ENCODE results near the gene SLC25A23.
A peak's percentile ranks its signal among the peaks of the same experiment; 100 is the strongest.

SLC25A23 gene

GRCh38 chr19:6481541-6482342 is 22.1 kb upstream of the SLC25A23 start, which contains the start of gene DENND1C:
Gene DENND1C (minus strand): TSS chr19:6481787. CDS start chr19:6481695, 92 bp downstream.
- no peak for DNase-seq (ENCODE audit: low read depth)

- no peak for DNase-seq (ENCODE audit: low read depth)
Observed at GRCh38 chr19:6480848-6481415, 21.3 kb upstream of the SLC25A23 start.

- no peak for DNase-seq (ENCODE audit: low read depth)
Observed at GRCh38 chr19:6479836-6480398, 20.3 kb upstream of the SLC25A23 start.

GRCh38 chr19:6478815-6479214 is 19.2 kb upstream of the SLC25A23 start:
- DNase-seq (ENCODE audit: low read depth) = no peak

- no peak for DNase-seq (ENCODE audit: low read depth)
Observed at GRCh38 chr19:6476896-6477431, 17.4 kb upstream of the SLC25A23 start.

- no peak for DNase-seq (ENCODE audit: low read depth)
Observed at GRCh38 chr19:6476155-6476895, 16.7 kb upstream of the SLC25A23 start.

- DNase-seq (ENCODE audit: low read depth) = no peak
Observed at GRCh38 chr19:6475321-6476108, 15.9 kb upstream of the SLC25A23 start.

GRCh38 chr19:6473647-6474046 is 14.1 kb upstream of the SLC25A23 start:
- DNase-seq (ENCODE audit: low read depth) = no peak

- no peak for DNase-seq (ENCODE audit: low read depth)
Observed at GRCh38 chr19:6472713-6473112, 13.1 kb upstream of the SLC25A23 start.

- no peak for DNase-seq (ENCODE audit: low read depth)
Observed at GRCh38 chr19:6471076-6471475, 11.5 kb upstream of the SLC25A23 start.

GRCh38 chr19:6470173-6470572 is 10.6 kb upstream of the SLC25A23 start:
- DNase-seq (ENCODE audit: low read depth) = no peak

- no peak for DNase-seq (ENCODE audit: low read depth)
Observed at GRCh38 chr19:6467384-6467783, 7.8 kb upstream of the SLC25A23 start.

GRCh38 chr19:6466526-6467248 is 7.1 kb upstream of the SLC25A23 start:
- no peak for DNase-seq (ENCODE audit: low read depth)

GRCh38 chr19:6465663-6466062 is 6.1 kb upstream of the SLC25A23 start:
- DNase-seq (ENCODE audit: low read depth) = no peak

GRCh38 chr19:6465006-6465405 is 5.4 kb upstream of the SLC25A23 start:
- DNase-seq (ENCODE audit: low read depth) = no peak

GRCh38 chr19:6464070-6464873 is 4.7 kb upstream of the SLC25A23 start, which contains the start of gene CRB3:
Gene CRB3 (plus strand): TSS chr19:6464271. CDS start chr19:6464702, 431 bp downstream.
- no peak for DNase-seq (ENCODE audit: low read depth)

GRCh38 chr19:6460099-6460884 is 700 bp upstream of the SLC25A23 start:
- DNase-seq (ENCODE audit: low read depth) = peak; percentile 84

- no peak for DNase-seq (ENCODE audit: low read depth)
Observed at GRCh38 chr19:6458695-6459261, 814 bp downstream of the SLC25A23 start.

Data from HS-27A (cell line).